ENCODE data around the gene MIB2. TPM values are rescaled to one million over a fixed set of nuclear protein-coding genes. Genes with fewer than 3 reads are reported as not detected.

The MIB2 gene
- total and polyA plus RNA-seq, 4 donors = 27.0 to 100 (median 77.7) TPM

DNA sequence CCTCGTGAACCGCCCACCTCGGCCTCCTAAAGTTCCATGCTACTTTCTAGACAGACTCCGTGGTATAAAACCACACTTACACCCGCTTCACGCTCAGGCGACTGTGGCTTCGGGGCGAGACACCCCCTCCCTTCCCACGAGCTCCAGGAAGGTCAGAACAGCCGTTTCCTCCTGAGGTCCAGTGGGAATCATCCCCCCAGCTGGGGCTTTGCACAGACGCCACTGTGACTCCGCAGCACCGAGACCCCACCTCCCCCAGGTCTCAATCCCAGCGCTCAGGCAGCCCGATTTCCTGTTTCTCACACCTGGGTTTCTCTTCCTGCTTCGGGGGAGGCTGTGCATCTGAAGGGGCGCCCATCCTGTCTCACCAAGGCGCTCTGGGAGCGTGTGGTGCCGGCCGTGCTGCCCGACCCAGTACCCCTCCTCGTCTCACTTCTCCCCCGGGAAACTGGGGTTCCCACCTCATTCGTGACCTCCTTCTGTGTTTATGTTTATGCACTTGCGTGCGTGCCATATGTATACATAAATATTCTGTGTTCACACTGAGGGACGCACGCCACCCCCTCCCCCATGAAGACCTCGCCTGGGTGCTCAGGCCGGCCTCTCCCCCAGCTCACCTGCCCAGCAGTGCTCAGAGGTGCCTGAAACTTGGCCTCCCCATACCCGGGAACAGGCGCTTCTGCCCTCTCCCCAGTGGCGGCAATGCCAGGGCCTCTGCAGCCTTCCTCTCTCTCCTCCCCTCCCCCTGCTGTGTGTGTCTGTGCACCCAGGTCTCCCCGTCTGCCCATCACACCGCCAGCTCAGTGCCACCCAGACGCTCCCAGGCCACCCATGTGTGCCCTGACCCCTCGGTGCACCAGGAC, 62.6 kb downstream of the MIB2 start:
- H3K27ac ChIP-seq (ENCODE audit: low read depth, low read length) = peak overlapping the region; percentile 7
- peaks cover 44% of the 10 kb centered on the region for H3K36me3 ChIP-seq (ENCODE audit: control insufficient read depth, insufficient read depth, low read length)
- H3K4me1 ChIP-seq (ENCODE audit: control insufficient read depth, insufficient read depth, low read length) = peaks cover 22% of the 10 kb centered on the region
- WGBS (ENCODE audit: insufficient coverage) = 93% methylated on average over 36 of the region's 39 CpGs
- no peaks in the 10 kb centered on the region for H3K27me3 ChIP-seq (ENCODE audit: control insufficient read depth, insufficient read depth, low read length)
- no peak for DNase-seq (ENCODE audit: low read depth in 4 of 6, low spot score in 6 of 6)
- H3K4me3 ChIP-seq (ENCODE audit: low read depth, low read length) = no peak overlapping the region
- no peaks in the 10 kb centered on the region for H3K9me3 ChIP-seq (ENCODE audit: control insufficient read depth, insufficient read depth, low read length)

GRCh38 chr1:1678581-1679380, 63.5 kb downstream of the MIB2 start:
- DNase-seq (ENCODE audit: low read depth in 4 of 6, low spot score in 6 of 6) = no peak
- 70% methylated on average over 24 of the region's 24 CpGs for WGBS (ENCODE audit: insufficient coverage)
- peak overlapping the region; percentile 7 for H3K27ac ChIP-seq (ENCODE audit: low read depth, low read length)

More at GRCh38 chr1:1678581-1679380, 63.5 kb downstream of the MIB2 start:
- peaks cover 47% of the 10 kb centered on the region for H3K36me3 ChIP-seq (ENCODE audit: control insufficient read depth, insufficient read depth, low read length)
- peaks cover 28% of the 10 kb centered on the region for H3K4me1 ChIP-seq (ENCODE audit: control insufficient read depth, insufficient read depth, low read length)
- H3K9me3 ChIP-seq (ENCODE audit: control insufficient read depth, insufficient read depth, low read length) = no peaks in the 10 kb centered on the region
- H3K27me3 ChIP-seq (ENCODE audit: control insufficient read depth, insufficient read depth, low read length) = no peaks in the 10 kb centered on the region
- no peak overlapping the region for H3K4me3 ChIP-seq (ENCODE audit: low read depth, low read length)

Other genes with a start within 250 kb of the MIB2 start
- gene AURKAIP1, start 240.3 kb upstream of the MIB2 start, total RNA-seq = 100 to 1,000 TPM in 1 of 2 donors, 10 to 100 TPM in 1; 41.4 to 105 TPM
- gene AURKAIP1, start 240.3 kb upstream of the MIB2 start, polyA plus RNA-seq (ENCODE audit: insufficient read length in 2 of 2) = 100 to 1,000 TPM; 124 to 130 TPM
- gene CCNL2, start 216.2 kb upstream of the MIB2 start, total RNA-seq = 100 to 1,000 TPM; 148 to 178 TPM
- gene CCNL2, start 216.2 kb upstream of the MIB2 start, polyA plus RNA-seq (ENCODE audit: insufficient read length in 2 of 2) = 100 to 1,000 TPM; 214 to 303 TPM
- gene MRPL20, start 208.2 kb upstream of the MIB2 start, total RNA-seq = 100 to 1,000 TPM in 1 of 2 donors, 10 to 100 TPM in 1; 56.9 to 117 TPM
- gene MRPL20, start 208.2 kb upstream of the MIB2 start, polyA plus RNA-seq (ENCODE audit: insufficient read length in 2 of 2) = 100 to 1,000 TPM; 108 to 119 TPM
- 1 to 10 TPM; 1.8 to 6.7 TPM for gene ANKRD65, start 194.2 kb upstream of the MIB2 start, total RNA-seq
- 10 to 100 TPM; 10.6 to 10.8 TPM for gene ANKRD65, start 194.2 kb upstream of the MIB2 start, polyA plus RNA-seq (ENCODE audit: insufficient read length in 2 of 2)
- gene VWA1, start 179.8 kb upstream of the MIB2 start, total RNA-seq = 10 to 100 TPM; 11.4 to 34.5 TPM
- gene VWA1, start 179.8 kb upstream of the MIB2 start, polyA plus RNA-seq (ENCODE audit: insufficient read length in 2 of 2) = 10 to 100 TPM; 53.0 to 67.0 TPM
- gene ATAD3C, start 165.8 kb upstream of the MIB2 start, total RNA-seq = under 1 TPM; 0.10 to 0.72 TPM
- gene ATAD3C, start 165.8 kb upstream of the MIB2 start, polyA plus RNA-seq (ENCODE audit: insufficient read length in 2 of 2) = 1 to 10 TPM in 1 of 2 donors, under 1 TPM in 1; 0.68 to 2.3 TPM
- gene ATAD3B, start 143.7 kb upstream of the MIB2 start, total RNA-seq = 10 to 100 TPM in 1 of 2 donors, 1 to 10 TPM in 1; 9.8 to 19.7 TPM
- 10 to 100 TPM; 18.4 to 37.8 TPM for gene ATAD3B, start 143.7 kb upstream of the MIB2 start, polyA plus RNA-seq (ENCODE audit: insufficient read length in 2 of 2)
- 10 to 100 TPM in 1 of 2 donors, 1 to 10 TPM in 1; 9.0 to 22.0 TPM for gene ATAD3A, start 103.3 kb upstream of the MIB2 start, total RNA-seq
- gene ATAD3A, start 103.3 kb upstream of the MIB2 start, polyA plus RNA-seq (ENCODE audit: insufficient read length in 2 of 2) = 10 to 100 TPM; 33.0 to 45.7 TPM
- 10 to 100 TPM; 10.2 to 12.3 TPM for gene TMEM240, start 74.9 kb upstream of the MIB2 start, total RNA-seq
- 10 to 100 TPM; 43.5 to 47.7 TPM for gene TMEM240, start 74.9 kb upstream of the MIB2 start, polyA plus RNA-seq (ENCODE audit: insufficient read length in 2 of 2)
- 10 to 100 TPM; 42.1 to 54.3 TPM for gene SSU72, start 40.6 kb upstream of the MIB2 start, total RNA-seq
- 100 to 1,000 TPM; 112 to 121 TPM for gene SSU72, start 40.6 kb upstream of the MIB2 start, polyA plus RNA-seq (ENCODE audit: insufficient read length in 2 of 2)
- 1 to 10 TPM; 4.8 to 6.0 TPM for gene FNDC10, start 15.4 kb upstream of the MIB2 start, total RNA-seq
- 10 to 100 TPM; 43.6 to 44.0 TPM for gene FNDC10, start 15.4 kb upstream of the MIB2 start, polyA plus RNA-seq (ENCODE audit: insufficient read length in 2 of 2)
- 10 to 100 TPM in 1 of 2 donors, 1 to 10 TPM in 1; 5.9 to 13.2 TPM for gene MMP23B, start 16.7 kb downstream of the MIB2 start, total RNA-seq
- 1 to 10 TPM; 2.6 to 8.5 TPM for gene MMP23B, start 16.7 kb downstream of the MIB2 start, polyA plus RNA-seq (ENCODE audit: insufficient read length in 2 of 2)
- gene CDK11B, start 43.5 kb downstream of the MIB2 start, total RNA-seq = 10 to 100 TPM in 1 of 2 donors, 1 to 10 TPM in 1; 7.0 to 14.8 TPM
- gene CDK11B, start 43.5 kb downstream of the MIB2 start, polyA plus RNA-seq (ENCODE audit: insufficient read length in 2 of 2) = 10 to 100 TPM; 44.4 to 44.5 TPM
- 10 to 100 TPM; 46.2 to 49.9 TPM for gene SLC35E2B, start 77.3 kb downstream of the MIB2 start, total RNA-seq
- gene SLC35E2B, start 77.3 kb downstream of the MIB2 start, polyA plus RNA-seq (ENCODE audit: insufficient read length in 2 of 2) = 100 to 1,000 TPM in 1 of 2 donors, 10 to 100 TPM in 1; 91.9 to 123 TPM
- gene CDK11A, start 108.9 kb downstream of the MIB2 start, total RNA-seq = 10 to 100 TPM in 1 of 2 donors, 1 to 10 TPM in 1; 6.8 to 16.0 TPM
- 10 to 100 TPM; 36.5 to 41.4 TPM for gene CDK11A, start 108.9 kb downstream of the MIB2 start, polyA plus RNA-seq (ENCODE audit: insufficient read length in 2 of 2)
- gene NADK, start 163.0 kb downstream of the MIB2 start, total RNA-seq = 10 to 100 TPM; 29.9 to 40.4 TPM
- 10 to 100 TPM; 56.2 to 65.1 TPM for gene NADK, start 163.0 kb downstream of the MIB2 start, polyA plus RNA-seq (ENCODE audit: insufficient read length in 2 of 2)

Data from spinal cord (tissue), 10 donors.